Measurements from ENCODE around the gene PLAGL1. TPM values are rescaled to one million over a fixed set of nuclear protein-coding genes. Genes with fewer than 3 reads are reported as not detected.
"Not testable (repeated sequence)": the region's sequence is repeated elsewhere in the genome, so short reads cannot be mapped to it uniquely, and the experiment has no call there.

PLAGL1 gene, protein sequence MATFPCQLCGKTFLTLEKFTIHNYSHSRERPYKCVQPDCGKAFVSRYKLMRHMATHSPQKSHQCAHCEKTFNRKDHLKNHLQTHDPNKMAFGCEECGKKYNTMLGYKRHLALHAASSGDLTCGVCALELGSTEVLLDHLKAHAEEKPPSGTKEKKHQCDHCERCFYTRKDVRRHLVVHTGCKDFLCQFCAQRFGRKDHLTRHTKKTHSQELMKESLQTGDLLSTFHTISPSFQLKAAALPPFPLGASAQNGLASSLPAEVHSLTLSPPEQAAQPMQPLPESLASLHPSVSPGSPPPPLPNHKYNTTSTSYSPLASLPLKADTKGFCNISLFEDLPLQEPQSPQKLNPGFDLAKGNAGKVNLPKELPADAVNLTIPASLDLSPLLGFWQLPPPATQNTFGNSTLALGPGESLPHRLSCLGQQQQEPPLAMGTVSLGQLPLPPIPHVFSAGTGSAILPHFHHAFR
- total RNA-seq, result 10 to 100 TPM; 36.6 to 51.8 TPM

DNA sequence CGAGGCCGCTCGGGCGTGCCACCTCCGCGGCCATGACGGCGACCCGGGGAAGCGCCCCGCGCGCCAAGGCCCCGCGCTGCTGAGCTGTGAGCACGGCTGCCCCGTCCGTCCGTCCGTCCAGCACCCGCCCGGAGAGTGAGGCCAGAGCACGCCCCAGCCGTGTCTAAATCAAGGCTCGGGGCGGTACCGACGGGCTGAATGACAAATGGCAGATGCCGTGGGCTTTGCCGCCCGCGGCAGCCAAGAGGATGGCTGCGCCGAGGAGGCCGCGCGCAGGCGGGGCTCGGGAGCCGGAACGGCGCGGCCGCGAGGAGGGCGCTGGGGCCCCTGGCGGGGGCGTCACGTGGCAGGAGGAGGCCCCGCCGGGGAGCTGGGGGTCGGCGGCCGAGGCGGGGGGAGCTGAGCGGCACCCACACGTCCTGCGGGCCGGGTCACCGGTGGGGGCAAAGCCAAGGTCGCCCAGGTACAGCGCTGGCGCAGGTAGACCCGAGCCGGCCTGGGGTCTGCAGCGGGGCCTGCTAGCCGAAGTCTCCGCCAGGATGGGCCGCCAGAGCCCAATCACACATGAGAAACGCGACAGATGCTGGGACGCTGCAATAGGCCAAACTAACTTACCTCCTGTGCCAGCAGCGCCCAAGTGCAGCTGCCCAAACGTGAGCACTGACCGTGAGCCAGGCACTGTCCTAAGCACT lies at the start of gene PLAGL1:
TSS of gene PLAGL1 (minus strand) at position 140 of the 692 bp plus-strand sequence. CDS start 60,123 bp downstream, outside the sequence.
- peak; percentile 23 to 27 for DNase-seq
- H3K27me3 Mint-ChIP-seq (ENCODE audit: low read depth), result peaks cover 31% of the 10 kb centered on the region
- peak; percentile 82 to 85 for ATAC-seq (replicated peaks in 1 of 2)
- peak within 1 kb of the TSS; percentile 85 for H3K27ac Mint-ChIP-seq
- no peaks in the 10 kb centered on the region for H3K9me3 Mint-ChIP-seq
- peaks cover 1 to 3% of the 10 kb centered on the region in 2 donors for H3K36me3 Mint-ChIP-seq (ENCODE audit: insufficient read depth in 2 of 2)
- peak within 1 kb of the TSS; percentile 76 to 88 for H3K4me3 Mint-ChIP-seq
- peaks cover 14% of the 10 kb centered on the region for H3K4me1 Mint-ChIP-seq (ENCODE audit: low read depth)

DNA sequence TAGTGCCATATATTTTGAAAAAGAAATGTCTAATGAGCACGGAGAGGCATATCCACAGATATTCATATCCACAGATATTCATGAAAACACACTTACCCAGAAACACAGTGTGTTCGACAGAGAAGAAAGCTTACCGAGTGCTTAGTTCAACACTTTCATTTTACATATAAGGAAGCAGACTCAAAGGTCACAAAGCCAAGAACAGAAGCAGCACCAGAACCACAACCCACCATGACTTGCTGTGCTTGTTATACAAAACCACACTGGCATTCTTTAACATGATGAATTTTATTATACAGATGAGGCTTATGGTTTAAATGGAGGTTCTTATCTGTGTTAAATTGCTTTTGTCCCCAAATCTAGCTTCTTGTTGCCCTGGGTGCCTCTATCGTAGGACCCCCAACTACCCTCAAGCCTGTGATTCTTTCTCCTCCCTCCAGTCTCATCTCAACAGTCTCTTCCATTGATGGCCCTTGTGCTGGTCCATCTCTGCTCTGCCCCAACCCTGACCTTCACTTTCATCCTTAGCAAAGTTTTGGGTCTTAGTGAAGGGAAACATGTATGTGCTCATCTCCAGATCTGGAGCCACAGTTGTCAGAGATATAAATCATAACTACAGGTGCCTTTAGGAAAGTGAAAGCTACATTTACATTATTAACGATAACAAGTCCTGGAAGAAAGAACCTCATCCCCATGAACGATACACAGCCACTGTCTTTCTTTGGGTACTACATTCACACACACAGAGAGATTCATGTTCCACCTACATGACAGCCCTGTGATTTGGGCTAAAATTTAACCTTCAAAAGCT lies 47.3 kb upstream of the PLAGL1 start:
- H3K36me3 Mint-ChIP-seq (ENCODE audit: insufficient read depth in 2 of 2), result peaks cover 3 to 9% of the 10 kb centered on the region in 2 donors

GRCh38 chr6:144053601-144054000 lies 45.5 kb upstream of the PLAGL1 start:
- DNase-seq, result no peak
- peak overlapping the region; percentile 41 for H3K27ac Mint-ChIP-seq
- peaks cover 3 to 12% of the 10 kb centered on the region in 2 donors for H3K36me3 Mint-ChIP-seq (ENCODE audit: insufficient read depth in 2 of 2)
- peak overlapping the region in 1 of 2 donors; percentile 24 for H3K4me3 Mint-ChIP-seq
- no peaks in the 10 kb centered on the region for H3K27me3 Mint-ChIP-seq (ENCODE audit: low read depth)
- peaks cover 47% of the 10 kb centered on the region for H3K4me1 Mint-ChIP-seq (ENCODE audit: low read depth)
- ATAC-seq (replicated peaks in 1 of 2), result no peak
- H3K9me3 Mint-ChIP-seq, result peaks cover 2 to 9% of the 10 kb centered on the region in 2 donors

More for the DNA sequence above, 47.3 kb upstream of the PLAGL1 start:
- peak overlapping the region; percentile 83 for H3K27ac Mint-ChIP-seq
- H3K27me3 Mint-ChIP-seq (ENCODE audit: low read depth), result no peaks in the 10 kb centered on the region
- H3K4me1 Mint-ChIP-seq (ENCODE audit: low read depth), result peaks cover 47% of the 10 kb centered on the region
- H3K4me3 Mint-ChIP-seq, result peak overlapping the region; percentile 84 to 86
- ATAC-seq (replicated peaks in 1 of 2), result peak; percentile 91 to 93
- H3K9me3 Mint-ChIP-seq, result peaks cover 2 to 6% of the 10 kb centered on the region in 2 donors
- peak; percentile 63 to 73 for DNase-seq

- H3K4me1 Mint-ChIP-seq (ENCODE audit: low read depth), result peaks cover 39% of the 10 kb centered on the region
- H3K4me3 Mint-ChIP-seq, result no peak overlapping the region
- ATAC-seq (replicated peaks in 1 of 2), result no peak
- H3K27me3 Mint-ChIP-seq (ENCODE audit: low read depth), result no peaks in the 10 kb centered on the region
- no peak overlapping the region for H3K27ac Mint-ChIP-seq
- H3K36me3 Mint-ChIP-seq (ENCODE audit: insufficient read depth in 2 of 2), result peaks cover 5 to 10% of the 10 kb centered on the region in 2 donors
- peaks cover 4 to 8% of the 10 kb centered on the region in 2 donors for H3K9me3 Mint-ChIP-seq
- no peak for DNase-seq
These were observed 44.4 kb upstream of the PLAGL1 start for GRCh38 chr6:144052488-144052887.

DNA sequence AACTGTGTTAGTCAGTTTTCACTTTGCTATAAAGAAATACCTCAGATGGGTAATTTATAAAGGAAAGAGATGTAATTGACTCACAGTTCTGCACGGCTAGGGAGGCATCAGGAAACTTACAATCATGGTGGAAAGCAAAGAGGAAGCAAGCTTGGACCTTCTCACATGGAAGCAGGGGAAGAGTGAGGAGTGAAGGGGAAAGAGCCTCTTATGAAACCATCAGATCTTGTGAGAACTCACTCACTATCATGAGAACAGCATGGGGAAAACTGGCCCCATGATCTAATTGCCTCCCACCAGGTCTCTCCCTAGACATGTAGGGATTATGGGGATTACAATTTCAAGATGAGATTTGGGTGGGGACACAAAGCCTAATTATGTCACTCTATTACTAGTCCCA lies 41.3 kb upstream of the PLAGL1 start:
- peaks cover 11% of the 10 kb centered on the region for H3K4me1 Mint-ChIP-seq (ENCODE audit: low read depth)
- H3K36me3 Mint-ChIP-seq (ENCODE audit: insufficient read depth in 2 of 2), result peaks cover 8% of the 10 kb centered on the region in 2 donors
- H3K4me3 Mint-ChIP-seq, result no peak overlapping the region
- no peaks in the 10 kb centered on the region for H3K27me3 Mint-ChIP-seq (ENCODE audit: low read depth)
- no peak for DNase-seq
- H3K9me3 Mint-ChIP-seq, result peaks cover 4 to 8% of the 10 kb centered on the region in 2 donors
- ATAC-seq (replicated peaks in 1 of 2), result no peak
- no peak overlapping the region for H3K27ac Mint-ChIP-seq

- Mint-ChIP-seq H3K9me3 (peaks cover 4 to 8% of the 10 kb centered on the region in 2 donors), H3K4me1 (ENCODE audit: low read depth) (no peaks in the 10 kb centered on the region), H3K4me3 (no peak overlapping the region), H3K27ac (no peak overlapping the region), H3K36me3 (ENCODE audit: insufficient read depth in 2 of 2) (peaks cover 8% of the 10 kb centered on the region in 2 donors), H3K27me3 (ENCODE audit: low read depth) (no peaks in the 10 kb centered on the region)
- no peak for DNase-seq
- no peak for ATAC-seq (replicated peaks in 1 of 2)
These were observed 39.6 kb upstream of the PLAGL1 start for GRCh38 chr6:144047688-144048087.

- not testable (repeated sequence) for H3K27ac Mint-ChIP-seq
These were observed 38.6 kb upstream of the PLAGL1 start for GRCh38 chr6:144046672-144047071.

DNA sequence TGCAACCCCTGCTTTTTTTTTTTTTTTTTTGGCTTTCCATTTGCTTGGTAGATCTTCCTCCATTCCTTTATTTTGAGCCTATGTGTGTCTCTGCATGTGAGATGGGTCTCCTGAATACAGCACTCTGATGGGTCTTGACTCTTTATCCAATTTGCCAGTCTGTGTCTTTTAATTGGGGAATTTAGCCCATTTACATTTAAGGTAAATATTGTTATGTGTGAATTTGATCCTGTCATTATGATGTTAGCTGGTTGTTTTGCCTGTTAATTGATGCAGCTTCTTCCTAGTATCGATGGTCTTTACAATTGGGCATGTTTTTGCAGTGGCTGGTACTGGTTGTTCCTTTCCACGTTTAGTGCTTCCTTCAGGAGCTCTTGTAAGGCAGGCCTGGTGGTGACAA lies 36.9 kb upstream of the PLAGL1 start:
- ATAC-seq (replicated peaks in 1 of 2); H3K27ac Mint-ChIP-seq; H3K4me3 Mint-ChIP-seq; H3K27me3 Mint-ChIP-seq (ENCODE audit: low read depth); H3K4me1 Mint-ChIP-seq (ENCODE audit: low read depth); H3K9me3 Mint-ChIP-seq; DNase-seq; H3K36me3 Mint-ChIP-seq (ENCODE audit: insufficient read depth in 2 of 2): not testable (repeated sequence)

More at GRCh38 chr6:144046672-144047071, 38.6 kb upstream of the PLAGL1 start:
- H3K4me1 Mint-ChIP-seq (ENCODE audit: low read depth); DNase-seq; H3K9me3 Mint-ChIP-seq; H3K36me3 Mint-ChIP-seq (ENCODE audit: insufficient read depth in 2 of 2); ATAC-seq (replicated peaks in 1 of 2); H3K27me3 Mint-ChIP-seq (ENCODE audit: low read depth); H3K4me3 Mint-ChIP-seq: not testable (repeated sequence)

DNA sequence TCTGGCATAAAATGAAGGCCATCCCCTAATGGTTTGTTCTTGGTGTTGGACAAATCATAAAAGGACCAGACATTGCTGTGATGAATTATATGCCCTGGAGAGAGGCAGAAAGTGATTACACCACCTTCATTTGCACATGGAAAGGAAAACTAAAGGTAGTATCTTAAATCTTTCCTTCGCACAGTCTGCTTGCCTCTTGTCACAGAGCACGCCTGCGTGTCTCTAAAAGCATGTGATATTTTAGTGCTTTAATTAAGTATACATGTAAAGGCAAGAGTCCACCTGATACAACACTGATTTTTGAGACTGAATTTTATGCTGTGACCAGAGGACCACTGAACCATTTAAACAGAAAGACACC lies 28.8 kb upstream of the PLAGL1 start:
- H3K9me3 Mint-ChIP-seq, result peaks cover 0 to 4% of the 10 kb centered on the region in 2 donors
- H3K4me1 Mint-ChIP-seq (ENCODE audit: low read depth), result peaks cover 14% of the 10 kb centered on the region
- H3K27me3 Mint-ChIP-seq (ENCODE audit: low read depth), result no peaks in the 10 kb centered on the region
- H3K36me3 Mint-ChIP-seq (ENCODE audit: insufficient read depth in 2 of 2), result no peaks in the 10 kb centered on the region
- peak overlapping the region; percentile 45 for H3K27ac Mint-ChIP-seq
- DNase-seq (no peak), ATAC-seq (replicated peaks in 1 of 2) (no peak)
- H3K4me3 Mint-ChIP-seq, result peak overlapping the region; percentile 48 to 58

- peak overlapping the region; percentile 48 to 58 for H3K4me3 Mint-ChIP-seq
These were observed 28.2 kb upstream of the PLAGL1 start for GRCh38 chr6:144036064-144036834.

DNA sequence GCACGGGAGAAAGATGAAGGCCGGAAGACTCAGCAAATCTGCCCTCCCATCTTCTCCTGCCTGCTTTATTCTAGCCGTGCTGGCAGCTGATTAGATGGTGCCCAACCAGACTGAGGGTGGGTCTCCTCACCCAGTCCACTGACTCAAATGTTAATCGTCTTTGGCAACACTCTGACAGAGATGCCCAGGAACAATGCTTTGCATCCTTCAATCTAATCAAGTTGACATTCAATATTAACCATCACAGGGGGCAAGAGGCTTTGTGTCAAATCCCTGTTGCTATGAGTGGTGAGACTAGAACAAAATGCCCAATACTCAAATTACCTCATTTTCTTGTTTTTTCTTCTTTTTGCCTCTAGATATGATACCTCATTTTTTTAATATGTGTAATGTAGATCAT lies 27.4 kb upstream of the PLAGL1 start:
- DNase-seq, result no peak
- H3K27me3 Mint-ChIP-seq (ENCODE audit: low read depth), result no peaks in the 10 kb centered on the region
- no peak for ATAC-seq (replicated peaks in 1 of 2)
- H3K27ac Mint-ChIP-seq, result no peak overlapping the region
- no peaks in the 10 kb centered on the region for H3K36me3 Mint-ChIP-seq (ENCODE audit: insufficient read depth in 2 of 2)
- H3K9me3 Mint-ChIP-seq, result peaks cover 0 to 2% of the 10 kb centered on the region in 2 donors
- no peak overlapping the region for H3K4me3 Mint-ChIP-seq
- peaks cover 14% of the 10 kb centered on the region for H3K4me1 Mint-ChIP-seq (ENCODE audit: low read depth)

More at GRCh38 chr6:144036064-144036834, 28.2 kb upstream of the PLAGL1 start:
- Mint-ChIP-seq H3K4me1 (ENCODE audit: low read depth) (peaks cover 14% of the 10 kb centered on the region), H3K27me3 (ENCODE audit: low read depth) (no peaks in the 10 kb centered on the region), H3K9me3 (peaks cover 0 to 2% of the 10 kb centered on the region in 2 donors), H3K27ac (peak overlapping the region; percentile 2), H3K36me3 (ENCODE audit: insufficient read depth in 2 of 2) (no peaks in the 10 kb centered on the region)
- ATAC-seq (replicated peaks in 1 of 2) (peak; percentile 55 to 59), DNase-seq (peak in 1 of 2 donors; percentile 15)
